ENCODE results near the gene SMYD4.
"Not testable (repeated sequence)": the region's sequence is repeated elsewhere in the genome, so short reads cannot be mapped to it uniquely, and the experiment has no call there.

SMYD4 gene

GRCh38 chr17:1752425-1753262, 77.1 kb downstream of the SMYD4 start:
- no peaks in the 10 kb centered on the region for H3K4me1 ChIP-seq (ENCODE audit: control insufficient read depth in 1 of 2, insufficient read depth in 2 of 2, low read length in 2 of 2)
- H3K36me3 ChIP-seq (ENCODE audit: control insufficient read depth in 1 of 2, insufficient read depth in 2 of 2, low read length in 2 of 2), result no peaks in the 10 kb centered on the region
- no peak overlapping the region for H3K4me3 ChIP-seq (ENCODE audit: low read depth in 1 of 2, low read length in 2 of 2)
- no peaks in the 10 kb centered on the region for H3K9me3 ChIP-seq (ENCODE audit: control insufficient read depth in 1 of 2, low read length in 2 of 2)
- no peak overlapping the region for H3K27ac ChIP-seq (ENCODE audit: low read length)
- no peaks in the 10 kb centered on the region for H3K27me3 ChIP-seq (ENCODE audit: low read depth, low read length)

- H3K27ac ChIP-seq (ENCODE audit: low read length), result no peak overlapping the region
- H3K27me3 ChIP-seq (ENCODE audit: low read depth, low read length), result no peaks in the 10 kb centered on the region
- no peaks in the 10 kb centered on the region for H3K9me3 ChIP-seq (ENCODE audit: control insufficient read depth in 1 of 2, low read length in 2 of 2)
- H3K4me1 ChIP-seq (ENCODE audit: control insufficient read depth in 1 of 2, insufficient read depth in 2 of 2, low read length in 2 of 2), result no peaks in the 10 kb centered on the region
- H3K4me3 ChIP-seq (ENCODE audit: low read depth in 1 of 2, low read length in 2 of 2), result no peak overlapping the region
- H3K36me3 ChIP-seq (ENCODE audit: control insufficient read depth in 1 of 2, insufficient read depth in 2 of 2, low read length in 2 of 2), result no peaks in the 10 kb centered on the region
Measured at GRCh38 chr17:1750628-1751027, 79.1 kb downstream of the SMYD4 start.

- H3K36me3 ChIP-seq (ENCODE audit: control insufficient read depth in 1 of 2, insufficient read depth in 2 of 2, low read length in 2 of 2), result no peaks in the 10 kb centered on the region
- no peak overlapping the region for H3K4me3 ChIP-seq (ENCODE audit: low read depth in 1 of 2, low read length in 2 of 2)
- H3K27me3 ChIP-seq (ENCODE audit: low read depth, low read length), result no peaks in the 10 kb centered on the region
- H3K27ac ChIP-seq (ENCODE audit: low read length), result no peak overlapping the region
- no peaks in the 10 kb centered on the region for H3K9me3 ChIP-seq (ENCODE audit: control insufficient read depth in 1 of 2, low read length in 2 of 2)
- no peaks in the 10 kb centered on the region for H3K4me1 ChIP-seq (ENCODE audit: control insufficient read depth in 1 of 2, insufficient read depth in 2 of 2, low read length in 2 of 2)
Measured at GRCh38 chr17:1746975-1747543, 82.6 kb downstream of the SMYD4 start.

- no peak overlapping the region for H3K27ac ChIP-seq (ENCODE audit: low read length)
- no peaks in the 10 kb centered on the region for H3K4me1 ChIP-seq (ENCODE audit: control insufficient read depth in 1 of 2, insufficient read depth in 2 of 2, low read length in 2 of 2)
- H3K9me3 ChIP-seq (ENCODE audit: control insufficient read depth in 1 of 2, low read length in 2 of 2), result no peaks in the 10 kb centered on the region
- no peaks in the 10 kb centered on the region for H3K36me3 ChIP-seq (ENCODE audit: control insufficient read depth in 1 of 2, insufficient read depth in 2 of 2, low read length in 2 of 2)
- no peak overlapping the region for H3K4me3 ChIP-seq (ENCODE audit: low read depth in 1 of 2, low read length in 2 of 2)
- H3K27me3 ChIP-seq (ENCODE audit: low read depth, low read length), result no peaks in the 10 kb centered on the region
Measured at GRCh38 chr17:1745513-1746020, 84.1 kb downstream of the SMYD4 start.

GRCh38 chr17:1744551-1745512, 84.9 kb downstream of the SMYD4 start:
- H3K36me3 ChIP-seq (ENCODE audit: control insufficient read depth in 1 of 2, insufficient read depth in 2 of 2, low read length in 2 of 2), result no peaks in the 10 kb centered on the region
- H3K27me3 ChIP-seq (ENCODE audit: low read depth, low read length), result no peaks in the 10 kb centered on the region
- H3K4me3 ChIP-seq (ENCODE audit: low read depth in 1 of 2, low read length in 2 of 2), result no peak overlapping the region
- H3K4me1 ChIP-seq (ENCODE audit: control insufficient read depth in 1 of 2, insufficient read depth in 2 of 2, low read length in 2 of 2), result no peaks in the 10 kb centered on the region
- no peaks in the 10 kb centered on the region for H3K9me3 ChIP-seq (ENCODE audit: control insufficient read depth in 1 of 2, low read length in 2 of 2)
- no peak overlapping the region for H3K27ac ChIP-seq (ENCODE audit: low read length)

GRCh38 chr17:1743088-1743439, 86.6 kb downstream of the SMYD4 start:
- H3K36me3 ChIP-seq (ENCODE audit: control insufficient read depth in 1 of 2, insufficient read depth in 2 of 2, low read length in 2 of 2), result peaks cover 0 to 3% of the 10 kb centered on the region in 2 donors
- no peaks in the 10 kb centered on the region for H3K4me1 ChIP-seq (ENCODE audit: control insufficient read depth in 1 of 2, insufficient read depth in 2 of 2, low read length in 2 of 2)
- H3K27ac ChIP-seq (ENCODE audit: low read length), result no peak overlapping the region
- no peak overlapping the region for H3K4me3 ChIP-seq (ENCODE audit: low read depth in 1 of 2, low read length in 2 of 2)
- no peaks in the 10 kb centered on the region for H3K9me3 ChIP-seq (ENCODE audit: control insufficient read depth in 1 of 2, low read length in 2 of 2)
- H3K27me3 ChIP-seq (ENCODE audit: low read depth, low read length), result no peaks in the 10 kb centered on the region

- no peak within 1 kb of the TSS for H3K27ac ChIP-seq (ENCODE audit: low read length)
- H3K36me3 ChIP-seq (ENCODE audit: control insufficient read depth in 1 of 2, insufficient read depth in 2 of 2, low read length in 2 of 2), result peaks cover 0 to 8% of the 10 kb centered on the region in 2 donors
- H3K4me3 ChIP-seq (ENCODE audit: low read depth in 1 of 2, low read length in 2 of 2), result no peak within 1 kb of the TSS
- no peaks in the 10 kb centered on the region for H3K4me1 ChIP-seq (ENCODE audit: control insufficient read depth in 1 of 2, insufficient read depth in 2 of 2, low read length in 2 of 2)
- H3K9me3 ChIP-seq (ENCODE audit: control insufficient read depth in 1 of 2, low read length in 2 of 2), result no peaks in the 10 kb centered on the region
- H3K27me3 ChIP-seq (ENCODE audit: low read depth, low read length), result no peaks in the 10 kb centered on the region
Measured at GRCh38 chr17:1742371-1743087, 87.2 kb downstream of the SMYD4 start, which contains the start of gene SERPINF2. Gene SERPINF2, plus strand, starts transcription at chr17:1742871. Its CDS starts 2,125 bp downstream, at chr17:1744996.

- H3K36me3 ChIP-seq (ENCODE audit: control insufficient read depth in 1 of 2, insufficient read depth in 2 of 2, low read length in 2 of 2), result peaks cover 0 to 15% of the 10 kb centered on the region in 2 donors
- H3K4me1 ChIP-seq (ENCODE audit: control insufficient read depth in 1 of 2, insufficient read depth in 2 of 2, low read length in 2 of 2); H3K4me3 ChIP-seq (ENCODE audit: low read depth in 1 of 2, low read length in 2 of 2); H3K27ac ChIP-seq (ENCODE audit: low read length); H3K27me3 ChIP-seq (ENCODE audit: low read depth, low read length); H3K9me3 ChIP-seq (ENCODE audit: control insufficient read depth in 1 of 2, low read length in 2 of 2): not testable (repeated sequence)
Measured at GRCh38 chr17:1741899-1742298, 87.8 kb downstream of the SMYD4 start.

GRCh38 chr17:1737531-1738291, 92.0 kb downstream of the SMYD4 start:
- Histone ChIP-seq H3K36me3 (ENCODE audit: control insufficient read depth in 1 of 2, insufficient read depth in 2 of 2, low read length in 2 of 2) (peaks cover 0 to 39% of the 10 kb centered on the region in 2 donors), H3K4me3 (ENCODE audit: low read depth in 1 of 2, low read length in 2 of 2) (no peak overlapping the region), H3K27ac (ENCODE audit: low read length) (no peak overlapping the region), H3K27me3 (ENCODE audit: low read depth, low read length) (no peaks in the 10 kb centered on the region), H3K4me1 (ENCODE audit: control insufficient read depth in 1 of 2, insufficient read depth in 2 of 2, low read length in 2 of 2) (peaks cover 0 to 12% of the 10 kb centered on the region in 2 donors), H3K9me3 (ENCODE audit: control insufficient read depth in 1 of 2, low read length in 2 of 2) (no peaks in the 10 kb centered on the region)
